Kidney capillary endothelial cell (primary cell): ENCODE results near the gene C11orf21.
"Not testable (repeated sequence)": the region's sequence is repeated elsewhere in the genome, so short reads cannot be mapped to it uniquely, and the experiment has no call there.

Source experiments
- DNase-seq: peaks from one replicate; pipeline ENCODE4 v3.0.0-alpha.2; 2018; ENCODE audit warnings: low spot score

C11orf21 gene

GRCh38 chr11:2295971-2296912 lies 5.5 kb downstream of the C11orf21 start:
- no peak for DNase-seq

DNA sequence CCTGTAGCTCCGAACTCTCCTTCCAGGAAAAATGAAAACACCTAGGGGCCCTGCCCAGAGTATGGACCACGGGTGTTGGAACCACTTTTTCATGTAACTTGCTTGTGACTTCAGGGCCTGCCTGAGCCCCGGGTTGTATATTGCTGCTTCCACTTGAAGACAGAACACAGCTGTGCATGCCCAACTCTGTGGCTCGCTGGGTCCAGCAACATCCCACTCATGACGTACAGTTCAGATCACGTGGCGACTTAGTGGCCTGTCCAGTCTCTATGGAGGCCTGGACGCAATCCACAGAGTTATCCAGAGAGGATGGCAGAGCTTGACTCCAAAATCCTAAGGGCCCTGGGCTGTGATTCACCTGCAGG lies 6.8 kb downstream of the C11orf21 start:
- DNase-seq: no peak

DNA sequence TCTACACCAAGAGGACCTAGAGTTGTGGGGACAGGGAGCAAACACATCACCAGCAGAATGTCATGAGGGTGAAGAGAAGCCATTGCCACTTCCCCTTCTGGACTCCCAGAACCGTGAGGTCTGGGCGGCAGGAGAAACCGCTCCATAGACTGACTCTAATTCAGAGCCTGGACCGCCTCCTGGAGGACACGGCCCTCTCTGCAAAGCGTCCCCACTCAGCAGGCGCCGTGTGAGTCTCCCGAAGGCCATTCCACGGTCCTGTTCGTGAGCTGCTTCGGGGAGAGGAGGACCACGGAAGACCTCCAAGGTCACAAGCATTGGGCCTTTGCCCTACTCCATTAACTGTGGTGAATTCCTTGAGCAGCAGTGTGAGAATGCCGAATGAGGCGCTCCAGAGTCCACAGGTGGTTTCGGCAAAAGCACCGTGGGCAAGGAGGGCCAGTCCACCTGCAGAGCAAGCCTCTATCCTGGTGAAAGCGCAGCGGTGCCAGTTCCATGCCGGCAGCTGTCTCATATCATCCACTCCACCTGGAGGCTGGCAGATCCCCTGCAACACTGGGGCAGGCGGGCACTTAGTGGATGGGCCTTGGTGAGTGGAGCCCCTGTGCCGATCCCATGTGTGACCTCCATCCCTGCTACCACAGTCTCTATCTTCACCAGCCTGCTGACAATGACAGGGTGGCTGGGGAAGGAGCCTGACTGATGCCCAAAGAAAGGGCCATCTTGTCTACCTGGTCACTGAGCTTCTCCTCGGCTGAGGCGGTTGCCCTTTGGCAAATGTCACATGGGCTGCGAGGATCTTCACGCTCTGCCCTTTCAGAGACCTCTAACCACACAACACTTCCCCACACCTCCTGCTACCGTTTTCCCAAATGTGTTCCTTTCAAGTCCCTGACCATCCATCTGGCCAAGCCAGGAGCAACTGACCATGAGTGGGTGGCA lies 7.5 kb downstream of the C11orf21 start:
- no peak for DNase-seq

DNA sequence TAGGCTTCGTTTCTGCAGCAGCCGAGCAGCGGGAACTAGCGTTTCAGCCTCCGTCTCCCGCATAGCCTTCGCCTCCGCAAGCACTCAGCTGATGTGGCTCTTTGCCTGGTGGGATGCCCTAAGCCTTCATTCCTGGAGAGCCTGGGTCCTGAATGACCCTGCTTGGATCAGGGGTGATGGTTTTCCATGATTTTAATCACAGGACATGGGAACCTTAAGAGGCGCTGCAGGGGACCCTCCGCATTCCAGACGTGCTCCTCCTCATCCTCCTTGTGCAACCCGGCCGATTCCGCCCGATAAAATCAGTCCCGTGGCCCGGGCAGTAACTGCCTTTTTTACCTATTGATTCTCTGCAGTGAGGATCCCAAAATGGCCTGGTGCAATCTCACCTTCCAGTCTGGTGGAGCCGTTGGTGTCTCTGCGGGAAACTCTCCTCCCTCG lies 8.2 kb downstream of the C11orf21 start:
- DNase-seq: no peak

DNA sequence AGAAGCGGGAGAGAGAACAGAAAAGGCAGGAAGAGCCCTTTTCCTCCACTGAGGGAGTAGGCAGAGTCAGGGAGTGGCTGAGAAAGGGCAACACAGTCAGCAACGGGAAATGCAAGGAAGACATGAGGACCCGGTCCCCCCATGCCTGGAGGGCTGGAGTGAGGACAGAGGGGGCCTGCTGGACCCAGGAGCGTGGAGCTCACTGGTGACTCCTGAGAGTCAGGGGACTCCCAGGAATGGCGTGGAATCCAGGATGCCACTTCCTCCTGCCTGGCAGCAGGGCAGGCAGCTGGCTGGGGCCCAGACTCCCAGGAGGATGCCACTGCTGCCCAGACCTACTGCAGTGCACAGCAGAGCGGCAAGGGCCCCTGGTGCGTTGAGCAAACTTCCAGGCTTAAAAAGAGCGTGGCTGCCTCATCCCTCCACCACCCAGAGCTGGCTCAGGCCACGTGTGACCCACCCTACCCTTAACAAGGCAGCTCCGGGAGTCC lies 11.3 kb downstream of the C11orf21 start:
- DNase-seq: no peak

DNA sequence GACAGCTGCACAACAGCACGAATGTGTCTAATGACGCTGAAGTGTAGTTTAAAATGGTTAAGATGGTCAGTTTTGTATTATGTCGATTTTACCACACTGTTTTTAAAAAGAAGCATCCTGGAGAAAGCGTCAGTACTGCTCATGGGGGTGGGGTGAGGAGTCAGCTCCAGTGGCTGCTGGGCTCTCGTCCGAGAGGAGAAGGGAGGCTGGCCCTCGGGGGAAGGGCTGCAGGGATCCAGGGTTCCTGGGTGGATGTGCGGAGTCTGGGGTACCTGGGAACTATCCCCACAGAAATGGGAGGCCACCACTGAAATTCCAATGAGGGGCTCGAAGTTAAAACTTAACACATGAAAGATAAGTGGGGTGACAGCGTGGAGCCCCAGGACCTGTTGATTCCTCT lies 11.9 kb downstream of the C11orf21 start:
- DNase-seq: no peak

- no peak for DNase-seq
Measured at GRCh38 chr11:2289350-2289749, 12.4 kb downstream of the C11orf21 start.

GRCh38 chr11:2287091-2287490 lies 14.6 kb downstream of the C11orf21 start:
- DNase-seq: no peak

DNA sequence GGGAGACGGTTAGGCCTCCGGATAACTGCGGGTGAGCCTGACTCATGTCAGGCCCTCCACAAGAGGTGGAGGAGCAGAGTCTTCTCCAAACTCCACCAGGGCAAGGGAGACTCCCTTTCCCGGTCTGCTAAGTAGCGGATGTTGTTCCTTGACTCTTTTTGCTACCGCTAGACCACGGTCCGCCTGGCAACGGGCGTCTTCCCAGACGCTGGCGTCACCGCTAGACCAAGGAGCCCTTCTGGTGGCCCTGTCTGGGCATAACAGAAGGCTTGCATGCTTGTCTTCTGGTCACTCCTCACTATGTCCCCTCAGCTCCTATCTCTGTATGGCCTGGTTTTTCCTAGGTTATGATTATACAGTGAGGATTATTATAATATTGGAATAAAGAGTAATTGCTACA lies 15.4 kb downstream of the C11orf21 start:
- not testable (repeated sequence) for DNase-seq

- no peak for DNase-seq
Measured at GRCh38 chr11:2280208-2280607, 21.5 kb downstream of the C11orf21 start.

GRCh38 chr11:2277933-2278523 lies 23.7 kb downstream of the C11orf21 start:
- no peak for DNase-seq

DNA sequence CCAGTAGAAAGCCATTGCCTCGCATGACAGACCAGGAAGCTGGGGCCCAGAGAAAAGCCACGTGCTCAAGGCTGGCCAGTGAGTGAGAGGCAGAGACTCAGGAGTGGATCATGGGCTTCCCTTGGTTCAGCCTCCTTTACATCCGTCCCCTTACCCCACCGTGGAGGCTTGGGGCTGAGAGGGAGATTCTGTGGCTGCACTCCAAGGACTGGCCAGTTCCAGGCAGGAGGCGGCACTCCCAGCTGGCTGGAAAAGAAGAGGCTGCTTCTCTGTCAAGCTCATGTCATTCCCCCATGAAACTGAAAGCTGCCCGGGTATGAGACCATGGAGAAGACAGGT lies 24.7 kb downstream of the C11orf21 start:
- DNase-seq: no peak

- DNase-seq: no peak
Measured at GRCh38 chr11:2276280-2277007, 25.3 kb downstream of the C11orf21 start.

DNA sequence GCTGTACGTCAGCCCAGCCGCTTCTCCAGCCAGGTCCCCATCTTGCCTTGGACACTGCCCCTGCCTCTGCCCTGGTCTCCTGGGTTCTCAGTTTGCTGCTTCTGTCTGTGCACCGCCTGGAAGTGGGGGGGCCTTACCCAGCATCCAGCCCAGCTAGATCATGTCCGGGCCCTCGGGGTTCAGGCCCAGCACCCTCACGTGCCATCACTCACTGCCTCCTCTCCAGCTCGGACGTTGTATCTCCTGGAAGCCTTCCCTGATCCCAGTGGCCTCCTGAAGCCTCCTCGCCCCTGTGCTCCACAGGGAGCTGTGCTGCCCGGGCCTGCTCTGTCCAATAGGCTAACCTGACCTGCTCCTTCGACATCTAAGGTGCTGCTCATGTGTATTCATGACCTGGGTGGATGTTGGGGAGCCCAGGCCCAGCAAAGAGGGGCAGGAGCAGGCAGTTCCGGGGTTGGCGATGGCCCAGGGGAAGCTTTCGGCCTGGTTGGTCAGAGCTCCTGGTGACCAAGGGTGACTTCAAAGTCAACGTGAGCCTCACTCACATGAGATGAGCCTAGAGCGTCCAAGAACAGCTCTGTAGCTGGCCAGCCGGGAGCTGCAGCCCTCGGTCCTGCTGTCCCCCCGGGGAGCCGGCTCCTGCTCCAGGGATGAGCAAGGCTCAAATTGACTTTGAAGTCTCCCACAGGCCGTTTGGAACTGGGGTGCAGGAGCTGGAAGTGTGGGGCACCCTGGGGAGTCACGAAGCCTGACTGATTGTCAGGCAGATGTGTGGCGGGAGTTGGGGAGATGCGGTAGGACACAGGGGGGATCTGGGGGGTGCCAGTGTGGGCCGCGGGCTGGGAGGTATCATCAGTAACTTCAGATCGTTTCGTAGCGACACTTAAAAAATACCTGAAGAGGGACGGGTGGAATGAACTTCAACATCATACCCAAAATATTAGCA lies 26.1 kb downstream of the C11orf21 start:
- DNase-seq: no peak

- no peak for DNase-seq
Measured at GRCh38 chr11:2273771-2274170, 27.9 kb downstream of the C11orf21 start.

DNA sequence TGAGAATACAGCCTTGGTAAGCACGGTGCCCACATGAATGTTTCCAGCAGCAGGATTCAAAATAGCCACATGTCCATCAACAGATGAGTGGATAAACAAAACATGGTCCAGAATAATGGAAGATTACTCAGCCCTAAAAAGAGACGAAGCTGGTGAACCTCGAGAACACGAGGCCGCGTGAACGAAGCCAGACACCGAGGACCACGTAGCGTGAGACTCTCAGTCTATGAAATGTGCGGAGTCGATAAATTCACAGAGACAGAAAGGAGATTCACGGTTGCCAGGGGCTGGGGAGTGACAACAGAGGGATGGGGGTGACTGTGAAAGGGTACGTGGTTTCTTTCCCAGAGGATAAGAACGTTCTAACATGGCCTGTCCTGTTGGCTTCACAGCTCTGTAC lies 28.4 kb downstream of the C11orf21 start:
- DNase-seq: no peak

DNA sequence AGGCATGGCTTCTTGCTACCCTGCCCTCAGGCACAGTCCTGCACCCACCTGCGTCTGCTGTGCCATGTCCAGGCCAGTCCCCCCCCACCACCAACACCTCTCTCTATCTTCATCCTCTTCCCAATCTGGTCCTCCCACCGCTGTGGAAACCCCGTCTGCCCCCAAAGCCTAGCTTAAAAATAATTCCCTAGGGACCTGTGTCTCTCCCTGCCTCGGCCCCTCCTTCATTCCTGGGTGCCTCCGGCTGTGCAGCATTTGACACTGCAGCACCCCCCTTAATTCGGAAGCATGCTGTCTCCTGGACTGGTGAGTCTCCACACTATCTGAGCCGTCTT lies 28.8 kb downstream of the C11orf21 start:
- no peak for DNase-seq

DNA sequence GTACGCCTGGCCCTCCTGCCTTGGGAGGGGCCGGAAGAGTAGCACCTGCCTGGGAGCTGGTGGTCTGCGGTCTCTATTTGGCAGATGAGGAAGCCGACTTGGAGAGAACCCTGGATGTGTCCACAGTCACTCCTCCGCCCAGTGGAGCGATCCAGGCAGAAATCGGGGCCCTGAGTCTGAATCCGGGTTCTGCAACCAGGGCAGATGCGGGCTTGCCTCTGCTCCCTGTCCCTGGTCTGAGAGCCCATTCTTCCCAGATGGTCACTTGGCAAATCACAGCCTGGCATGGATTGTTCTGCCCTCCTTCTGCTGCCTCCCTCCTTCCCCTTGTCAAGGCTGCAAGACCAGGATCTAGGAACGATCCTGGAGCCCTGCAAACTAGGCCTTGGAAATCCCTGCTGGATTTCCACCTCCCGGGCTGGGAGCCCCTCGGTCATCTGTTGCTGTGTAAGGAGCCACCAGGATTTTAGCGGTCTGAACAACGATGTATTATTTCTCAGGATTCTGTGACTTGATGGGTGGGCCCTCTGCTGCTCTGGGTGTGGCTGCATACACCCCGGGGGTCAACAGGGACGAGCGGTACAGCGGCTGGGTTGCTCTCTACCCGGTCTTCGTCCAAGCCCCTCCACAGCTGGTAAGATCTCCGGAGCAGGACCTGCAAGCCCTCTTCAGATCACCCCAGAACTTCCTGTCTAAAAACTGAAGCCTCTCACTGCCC lies 29.3 kb downstream of the C11orf21 start:
- DNase-seq: no peak

GRCh38 chr11:2271327-2272227 lies 30.1 kb downstream of the C11orf21 start:
- DNase-seq: no peak
